GM21390 (cell line): ENCODE data around the gene LIN28B.
"Not testable (repeated sequence)": the region's sequence is repeated elsewhere in the genome, so short reads cannot be mapped to it uniquely, and the experiment has no call there.

Source experiments
- ATAC-seq: cut with Tn5 transposase; IDR thresholded peaks from one replicate; pipeline ENCODE4 v1.9.1; 2021; ENCODE audit not compliant: unreplicated experiment

LIN28B gene

GRCh38 chr6:105066233-105066632 is 109.3 kb downstream of the LIN28B start:
- ATAC-seq: no peak

GRCh38 chr6:105066836-105067235 is 109.9 kb downstream of the LIN28B start:
- ATAC-seq: no peak

GRCh38 chr6:105067329-105067728 is 110.4 kb downstream of the LIN28B start:
- ATAC-seq: no peak

GRCh38 chr6:105068407-105068806 is 111.5 kb downstream of the LIN28B start:
- no peak for ATAC-seq

GRCh38 chr6:105069821-105070445 is 113.0 kb downstream of the LIN28B start:
- ATAC-seq: no peak

- ATAC-seq: no peak
These were observed 115.9 kb downstream of the LIN28B start for GRCh38 chr6:105072798-105073199.

GRCh38 chr6:105075210-105075609 is 118.3 kb downstream of the LIN28B start:
- ATAC-seq: no peak

- ATAC-seq: not testable (repeated sequence)
These were observed 119.5 kb downstream of the LIN28B start for GRCh38 chr6:105076418-105076817.

GRCh38 chr6:105077596-105078385 is 120.9 kb downstream of the LIN28B start:
- no peak for ATAC-seq

GRCh38 chr6:105078386-105078708 is 121.4 kb downstream of the LIN28B start:
- ATAC-seq: no peak

- no peak for ATAC-seq
These were observed 123.4 kb downstream of the LIN28B start for GRCh38 chr6:105080279-105080678.

GRCh38 chr6:105081662-105082061 is 124.8 kb downstream of the LIN28B start:
- not testable (repeated sequence) for ATAC-seq

GRCh38 chr6:105087571-105088211 is 130.8 kb downstream of the LIN28B start:
- ATAC-seq: peak; percentile 85

- no peak for ATAC-seq
These were observed 134.4 kb downstream of the LIN28B start for GRCh38 chr6:105091140-105091829.

- ATAC-seq: no peak
These were observed 137.3 kb downstream of the LIN28B start for GRCh38 chr6:105094133-105094640.

- no peak for ATAC-seq
These were observed 138.2 kb downstream of the LIN28B start for GRCh38 chr6:105095139-105095538.

GRCh38 chr6:105097288-105097687 is 140.4 kb downstream of the LIN28B start:
- ATAC-seq: no peak

GRCh38 chr6:105099371-105099770 is 142.5 kb downstream of the LIN28B start:
- ATAC-seq: no peak

GRCh38 chr6:105102186-105102585 is 145.3 kb downstream of the LIN28B start:
- no peak for ATAC-seq

- no peak for ATAC-seq
These were observed 148.2 kb downstream of the LIN28B start for GRCh38 chr6:105105094-105105493.

- ATAC-seq: no peak
These were observed 149.4 kb downstream of the LIN28B start for GRCh38 chr6:105106260-105106659.
